Testis (tissue), 2 donors: ENCODE measurements around the gene CCDC192.

Experiments used
- POLR2A ChIP-seq: fragments of 450-650 bp; IDR thresholded peaks from one replicate; pipeline ENCODE4 v1.6.1; 2017; ENCODE audit warnings: antibody characterized with exemption, mild to moderate bottlenecking, moderate library complexity
- TF ChIP-seq, protein P1 (sequence below), 3 experiments: fragments of 450-650 bp in 2 of 3; fragments of 200-600 bp in 1 of 3; sonication (generic) in 1 of 3; IDR thresholded peaks; one replicate each; pipeline ENCODE4 v1.5.1; 2016 to 2019; ENCODE audit warnings: antibody characterized with exemption in 3 of 3, mild to moderate bottlenecking in 2 of 3, moderate library complexity in 1 of 3

DNA sequence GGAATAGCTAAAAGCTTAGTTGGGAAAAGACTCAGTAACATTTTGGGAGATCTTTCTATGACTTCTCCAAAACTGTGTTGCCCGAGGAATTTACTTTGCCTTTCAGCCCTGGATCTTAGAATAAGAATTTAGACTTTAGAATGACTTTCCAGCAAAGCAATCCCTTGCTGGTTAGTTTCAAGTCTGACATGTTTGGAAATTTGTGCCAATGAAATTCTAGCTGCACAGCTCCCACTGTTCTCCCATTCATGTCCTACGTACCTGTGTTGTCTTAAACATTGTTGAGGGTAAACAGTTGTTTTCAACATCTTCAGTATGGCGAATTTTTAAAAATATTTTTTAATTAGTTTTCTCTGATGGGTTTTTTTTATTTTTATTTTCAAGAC lies 111.4 kb downstream of the CCDC192 start:
- TF ChIP-seq, protein P1, sequence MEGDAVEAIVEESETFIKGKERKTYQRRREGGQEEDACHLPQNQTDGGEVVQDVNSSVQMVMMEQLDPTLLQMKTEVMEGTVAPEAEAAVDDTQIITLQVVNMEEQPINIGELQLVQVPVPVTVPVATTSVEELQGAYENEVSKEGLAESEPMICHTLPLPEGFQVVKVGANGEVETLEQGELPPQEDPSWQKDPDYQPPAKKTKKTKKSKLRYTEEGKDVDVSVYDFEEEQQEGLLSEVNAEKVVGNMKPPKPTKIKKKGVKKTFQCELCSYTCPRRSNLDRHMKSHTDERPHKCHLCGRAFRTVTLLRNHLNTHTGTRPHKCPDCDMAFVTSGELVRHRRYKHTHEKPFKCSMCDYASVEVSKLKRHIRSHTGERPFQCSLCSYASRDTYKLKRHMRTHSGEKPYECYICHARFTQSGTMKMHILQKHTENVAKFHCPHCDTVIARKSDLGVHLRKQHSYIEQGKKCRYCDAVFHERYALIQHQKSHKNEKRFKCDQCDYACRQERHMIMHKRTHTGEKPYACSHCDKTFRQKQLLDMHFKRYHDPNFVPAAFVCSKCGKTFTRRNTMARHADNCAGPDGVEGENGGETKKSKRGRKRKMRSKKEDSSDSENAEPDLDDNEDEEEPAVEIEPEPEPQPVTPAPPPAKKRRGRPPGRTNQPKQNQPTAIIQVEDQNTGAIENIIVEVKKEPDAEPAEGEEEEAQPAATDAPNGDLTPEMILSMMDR (IDR thresholded peaks at IDR 0.05): no peak
- TF ChIP-seq POLR2A: no peak
